ENCODE results near the gene BRIP1. TPM values are rescaled to one million over a fixed set of nuclear protein-coding genes. Genes with fewer than 3 reads are reported as not detected.

BRIP1 gene
- total RNA-seq, 1 donor, result 6.2 TPM

DNA sequence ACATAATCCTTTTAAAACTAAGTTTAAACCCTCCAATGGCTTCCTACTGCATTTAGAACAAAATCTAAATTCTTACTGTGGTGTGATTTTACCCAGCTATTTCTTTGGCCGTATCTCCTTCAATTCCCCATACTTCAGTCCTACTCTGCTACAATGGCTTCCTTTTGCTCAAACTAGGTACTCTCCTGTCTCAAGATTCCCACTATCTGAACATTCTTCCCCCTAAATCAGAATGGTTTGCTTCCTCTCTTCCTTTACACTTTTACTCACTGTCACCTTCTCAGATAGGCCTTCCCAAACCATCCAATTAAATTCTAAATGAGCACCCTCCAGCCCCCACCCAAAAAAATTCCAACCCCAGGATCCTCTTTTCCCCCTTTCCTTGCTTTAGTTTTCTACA, 109.2 kb downstream of the BRIP1 start:
- TF ChIP-seq, protein P1, sequence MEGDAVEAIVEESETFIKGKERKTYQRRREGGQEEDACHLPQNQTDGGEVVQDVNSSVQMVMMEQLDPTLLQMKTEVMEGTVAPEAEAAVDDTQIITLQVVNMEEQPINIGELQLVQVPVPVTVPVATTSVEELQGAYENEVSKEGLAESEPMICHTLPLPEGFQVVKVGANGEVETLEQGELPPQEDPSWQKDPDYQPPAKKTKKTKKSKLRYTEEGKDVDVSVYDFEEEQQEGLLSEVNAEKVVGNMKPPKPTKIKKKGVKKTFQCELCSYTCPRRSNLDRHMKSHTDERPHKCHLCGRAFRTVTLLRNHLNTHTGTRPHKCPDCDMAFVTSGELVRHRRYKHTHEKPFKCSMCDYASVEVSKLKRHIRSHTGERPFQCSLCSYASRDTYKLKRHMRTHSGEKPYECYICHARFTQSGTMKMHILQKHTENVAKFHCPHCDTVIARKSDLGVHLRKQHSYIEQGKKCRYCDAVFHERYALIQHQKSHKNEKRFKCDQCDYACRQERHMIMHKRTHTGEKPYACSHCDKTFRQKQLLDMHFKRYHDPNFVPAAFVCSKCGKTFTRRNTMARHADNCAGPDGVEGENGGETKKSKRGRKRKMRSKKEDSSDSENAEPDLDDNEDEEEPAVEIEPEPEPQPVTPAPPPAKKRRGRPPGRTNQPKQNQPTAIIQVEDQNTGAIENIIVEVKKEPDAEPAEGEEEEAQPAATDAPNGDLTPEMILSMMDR (IDR thresholded peaks at IDR 0.05; ENCODE audit: extremely low read depth, low read depth, low read length), result no peak

DNA sequence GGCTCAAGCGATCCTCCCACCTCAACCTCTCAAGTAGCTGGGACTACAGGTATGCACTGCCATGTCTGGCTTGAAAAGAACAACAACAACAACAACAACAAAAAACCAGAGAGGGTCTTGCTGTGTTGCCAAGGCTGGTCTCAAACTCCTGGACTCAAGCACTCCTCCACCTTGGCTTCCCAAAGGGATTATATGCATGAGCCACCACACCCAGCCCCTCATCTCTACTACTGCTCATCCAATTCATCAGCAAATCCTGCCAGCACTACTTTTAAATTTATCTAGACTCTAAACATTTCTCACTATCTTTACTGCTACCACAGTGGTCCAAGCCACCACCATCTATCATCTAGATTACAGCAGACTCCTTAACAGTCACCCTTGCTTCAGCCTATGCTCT, 109.6 kb downstream of the BRIP1 start:
- no peak overlapping the region for H3K4me3 ChIP-seq (ENCODE audit: insufficient read depth, low read length)
- no peaks in the 10 kb centered on the region for H3K27me3 ChIP-seq (ENCODE audit: insufficient read depth, low read length)
- H3K4me1 ChIP-seq (ENCODE audit: insufficient read depth, low read length), result no peaks in the 10 kb centered on the region
- no peak overlapping the region for H3K4me2 ChIP-seq (ENCODE audit: insufficient read depth, low read length)
- no peak overlapping the region for H2AFZ ChIP-seq (ENCODE audit: low read length)
- no peaks in the 10 kb centered on the region for H4K20me1 ChIP-seq (ENCODE audit: insufficient read depth, low read length)
- H3K79me2 ChIP-seq (ENCODE audit: insufficient read depth, low read length), result no peaks in the 10 kb centered on the region
- no peaks in the 10 kb centered on the region for H3K9me3 ChIP-seq (ENCODE audit: low read depth, low read length)
- no peak overlapping the region for H3K27ac ChIP-seq (ENCODE audit: low read depth, low read length)
- TF ChIP-seq, protein P1 (IDR thresholded peaks at IDR 0.05; ENCODE audit: extremely low read depth, low read depth, low read length), result no peak
- no peaks in the 10 kb centered on the region for H3K36me3 ChIP-seq (ENCODE audit: insufficient read depth, low read length)
- no peak for DNase-seq (ENCODE audit: insufficient read length, low spot score, missing footprints)

More for the DNA sequence above, 109.2 kb downstream of the BRIP1 start:
- Histone ChIP-seq H3K4me2 (ENCODE audit: insufficient read depth, low read length) (no peak overlapping the region), H3K4me3 (ENCODE audit: insufficient read depth, low read length) (no peak overlapping the region), H3K79me2 (ENCODE audit: insufficient read depth, low read length) (no peaks in the 10 kb centered on the region), H3K36me3 (ENCODE audit: insufficient read depth, low read length) (no peaks in the 10 kb centered on the region), H3K27ac (ENCODE audit: low read depth, low read length) (no peak overlapping the region), H2AFZ (ENCODE audit: low read length) (no peak overlapping the region), H4K20me1 (ENCODE audit: insufficient read depth, low read length) (no peaks in the 10 kb centered on the region), H3K27me3 (ENCODE audit: insufficient read depth, low read length) (no peaks in the 10 kb centered on the region), H3K4me1 (ENCODE audit: insufficient read depth, low read length) (no peaks in the 10 kb centered on the region), H3K9me3 (ENCODE audit: low read depth, low read length) (no peaks in the 10 kb centered on the region)
- DNase-seq (ENCODE audit: insufficient read length, low spot score, missing footprints), result no peak

DNA sequence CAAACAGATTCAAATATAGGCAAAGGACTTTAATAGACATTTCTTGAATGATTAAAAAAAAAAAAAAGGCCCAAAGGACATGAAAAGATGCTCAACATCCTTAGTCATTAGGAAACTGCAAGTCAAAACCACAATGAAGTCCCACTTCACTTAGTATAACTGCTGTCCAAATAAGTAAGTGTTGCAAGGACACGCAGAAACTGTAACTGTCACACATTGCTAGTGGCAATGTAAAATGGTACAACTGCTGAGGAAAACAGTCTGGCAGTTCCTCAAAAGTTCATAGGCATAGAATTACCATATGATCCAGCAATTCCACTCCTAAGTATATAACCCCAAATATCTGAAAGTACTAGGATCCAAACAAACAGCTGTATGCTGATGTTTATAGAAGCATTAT, 112.7 kb downstream of the BRIP1 start:
- Histone ChIP-seq H2AFZ (ENCODE audit: low read length) (peak overlapping the region; percentile 36), H3K27me3 (ENCODE audit: insufficient read depth, low read length) (no peaks in the 10 kb centered on the region), H4K20me1 (ENCODE audit: insufficient read depth, low read length) (no peaks in the 10 kb centered on the region), H3K79me2 (ENCODE audit: insufficient read depth, low read length) (no peaks in the 10 kb centered on the region), H3K36me3 (ENCODE audit: insufficient read depth, low read length) (no peaks in the 10 kb centered on the region), H3K4me2 (ENCODE audit: insufficient read depth, low read length) (no peak overlapping the region), H3K27ac (ENCODE audit: low read depth, low read length) (no peak overlapping the region), H3K4me1 (ENCODE audit: insufficient read depth, low read length) (no peaks in the 10 kb centered on the region), H3K4me3 (ENCODE audit: insufficient read depth, low read length) (no peak overlapping the region), H3K9me3 (ENCODE audit: low read depth, low read length) (no peaks in the 10 kb centered on the region)
- TF ChIP-seq, protein P1 (IDR thresholded peaks at IDR 0.05; ENCODE audit: extremely low read depth, low read depth, low read length), result no peak
- no peak for DNase-seq (ENCODE audit: insufficient read length, low spot score, missing footprints)

DNA sequence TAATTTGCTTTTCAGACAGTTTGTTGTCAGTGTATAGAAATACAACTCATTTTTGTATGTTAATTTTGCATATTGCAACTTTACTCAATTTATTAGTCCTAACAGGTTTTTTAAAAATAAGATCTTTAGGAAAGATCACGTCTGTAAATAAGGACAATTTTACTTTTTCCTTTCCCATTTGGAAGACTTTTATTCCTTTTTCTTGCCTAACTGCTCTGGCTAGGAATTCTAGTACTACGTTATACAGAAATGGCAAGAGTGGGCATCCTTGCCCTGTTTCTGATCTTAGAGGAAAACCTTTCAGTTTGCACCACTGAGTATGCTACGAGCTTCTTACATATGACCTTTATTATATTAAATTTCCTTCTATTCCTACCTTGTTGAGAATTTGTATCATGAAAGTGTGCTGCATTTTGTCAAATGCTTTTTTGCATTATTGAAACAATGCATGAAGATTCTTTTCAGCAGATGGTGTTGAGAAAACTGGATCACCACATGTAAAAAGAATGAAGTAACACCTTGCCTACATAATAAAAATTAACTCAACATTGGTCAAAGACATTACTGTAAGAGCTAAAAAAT, 113.4 kb downstream of the BRIP1 start:
- Histone ChIP-seq H3K4me1 (ENCODE audit: insufficient read depth, low read length) (no peaks in the 10 kb centered on the region), H2AFZ (ENCODE audit: low read length) (no peak overlapping the region), H4K20me1 (ENCODE audit: insufficient read depth, low read length) (no peaks in the 10 kb centered on the region), H3K27ac (ENCODE audit: low read depth, low read length) (no peak overlapping the region), H3K36me3 (ENCODE audit: insufficient read depth, low read length) (no peaks in the 10 kb centered on the region), H3K4me2 (ENCODE audit: insufficient read depth, low read length) (no peak overlapping the region), H3K4me3 (ENCODE audit: insufficient read depth, low read length) (no peak overlapping the region), H3K27me3 (ENCODE audit: insufficient read depth, low read length) (no peaks in the 10 kb centered on the region), H3K79me2 (ENCODE audit: insufficient read depth, low read length) (no peaks in the 10 kb centered on the region), H3K9me3 (ENCODE audit: low read depth, low read length) (no peaks in the 10 kb centered on the region)
- DNase-seq (ENCODE audit: insufficient read length, low spot score, missing footprints), result no peak
- TF ChIP-seq, protein P1 (IDR thresholded peaks at IDR 0.05; ENCODE audit: extremely low read depth, low read depth, low read length), result no peak
